DMS 273 treated with DMSO at 0.1 percent for 48 hours (cell line): Measurements from ENCODE around the gene RNU6-1.

ENCODE experiments used
- DNase-seq: peaks from one replicate; lab custom pipeline; 2025; lab: John Stamatoyannopoulos, UW

RNU6-1 gene

GRCh38 chr15:67801142-67801541 lies 38.7 kb downstream of the RNU6-1 start:
- DNase-seq: no peak

GRCh38 chr15:67799801-67800205 lies 40.0 kb downstream of the RNU6-1 start:
- DNase-seq: no peak

- no peak for DNase-seq
These were observed 43.4 kb downstream of the RNU6-1 start for GRCh38 chr15:67796196-67797127.

- no peak for DNase-seq
These were observed 44.8 kb downstream of the RNU6-1 start for GRCh38 chr15:67794832-67795574.

- DNase-seq: no peak
These were observed 47.4 kb downstream of the RNU6-1 start for GRCh38 chr15:67792250-67792942.

GRCh38 chr15:67790610-67791319 lies 49.1 kb downstream of the RNU6-1 start:
- no peak for DNase-seq
